GM21723 (cell line): ENCODE measurements around the gene CEBPB.
"Not testable (repeated sequence)": the region's sequence is repeated elsewhere in the genome, so short reads cannot be mapped to it uniquely, and the experiment has no call there.

Experiments used
- ATAC-seq: cut with Tn5 transposase; IDR thresholded peaks from one replicate; pipeline ENCODE4 v1.9.1; 2021; ENCODE audit warnings: mild to moderate bottlenecking, moderate library complexity; ENCODE audit not compliant: unreplicated experiment

The CEBPB gene

DNA sequence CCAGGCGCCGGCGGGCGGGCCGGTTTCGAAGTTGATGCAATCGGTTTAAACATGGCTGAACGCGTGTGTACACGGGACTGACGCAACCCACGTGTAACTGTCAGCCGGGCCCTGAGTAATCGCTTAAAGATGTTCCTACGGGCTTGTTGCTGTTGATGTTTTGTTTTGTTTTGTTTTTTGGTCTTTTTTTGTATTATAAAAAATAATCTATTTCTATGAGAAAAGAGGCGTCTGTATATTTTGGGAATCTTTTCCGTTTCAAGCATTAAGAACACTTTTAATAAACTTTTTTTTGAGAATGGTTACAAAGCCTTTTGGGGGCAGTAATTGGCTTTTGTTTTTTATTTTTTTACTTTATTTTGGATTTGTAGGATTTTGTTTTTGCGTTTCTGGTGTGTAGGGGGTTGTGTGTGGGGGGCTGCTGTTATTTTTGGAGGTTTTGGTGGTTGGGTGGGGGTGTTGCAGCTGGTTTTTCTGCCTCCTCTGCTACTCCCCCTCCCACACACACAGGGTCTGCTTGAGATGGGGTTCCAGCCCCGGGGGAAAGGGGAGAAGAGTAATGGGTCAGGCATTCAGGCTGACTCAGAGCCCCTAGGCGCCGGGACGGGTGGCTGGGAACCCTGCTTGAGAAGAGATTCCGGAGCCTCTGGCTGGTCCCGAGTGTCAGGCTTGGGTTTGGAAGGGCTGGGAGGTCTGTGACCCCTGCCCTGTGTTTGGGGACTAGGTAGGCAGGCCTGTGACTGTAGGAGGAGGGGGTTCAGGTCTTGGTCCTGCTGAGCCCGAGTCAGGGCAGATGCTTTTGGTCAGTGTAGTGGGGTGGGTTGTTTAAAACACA lies 2.0 kb downstream of the CEBPB start:
- ATAC-seq, result peak; percentile 42

DNA sequence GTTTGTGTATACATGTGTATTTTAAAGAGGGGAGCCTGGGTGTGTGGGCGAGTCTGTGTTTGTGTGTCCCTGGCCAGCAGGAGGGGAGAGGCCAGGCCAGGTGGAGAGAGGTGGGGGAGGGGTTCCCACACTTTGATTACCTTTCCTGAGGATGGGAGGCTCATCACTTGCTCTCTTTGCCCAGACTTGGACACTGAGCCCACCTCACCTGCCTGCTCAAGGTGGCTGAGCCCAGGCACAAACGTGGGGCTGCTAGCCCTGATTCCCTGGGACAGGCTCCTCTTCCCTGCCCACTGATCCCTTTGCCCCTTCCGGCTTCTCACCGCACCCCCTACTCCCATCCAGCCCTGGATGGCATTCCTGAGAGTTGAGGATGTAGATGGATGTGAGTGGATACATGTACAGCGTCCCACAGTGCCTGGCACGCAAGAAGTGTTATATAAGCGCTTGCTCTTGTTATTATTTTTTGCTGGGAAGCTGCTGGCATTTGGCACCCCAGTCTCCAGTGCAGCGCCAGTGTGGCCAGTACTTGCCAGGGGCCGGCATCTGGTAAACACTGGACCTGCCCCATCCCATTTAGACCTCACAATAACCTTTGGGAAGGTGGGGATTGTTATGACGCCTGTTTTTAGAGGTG lies 2.7 kb downstream of the CEBPB start:
- ATAC-seq, result no peak

DNA sequence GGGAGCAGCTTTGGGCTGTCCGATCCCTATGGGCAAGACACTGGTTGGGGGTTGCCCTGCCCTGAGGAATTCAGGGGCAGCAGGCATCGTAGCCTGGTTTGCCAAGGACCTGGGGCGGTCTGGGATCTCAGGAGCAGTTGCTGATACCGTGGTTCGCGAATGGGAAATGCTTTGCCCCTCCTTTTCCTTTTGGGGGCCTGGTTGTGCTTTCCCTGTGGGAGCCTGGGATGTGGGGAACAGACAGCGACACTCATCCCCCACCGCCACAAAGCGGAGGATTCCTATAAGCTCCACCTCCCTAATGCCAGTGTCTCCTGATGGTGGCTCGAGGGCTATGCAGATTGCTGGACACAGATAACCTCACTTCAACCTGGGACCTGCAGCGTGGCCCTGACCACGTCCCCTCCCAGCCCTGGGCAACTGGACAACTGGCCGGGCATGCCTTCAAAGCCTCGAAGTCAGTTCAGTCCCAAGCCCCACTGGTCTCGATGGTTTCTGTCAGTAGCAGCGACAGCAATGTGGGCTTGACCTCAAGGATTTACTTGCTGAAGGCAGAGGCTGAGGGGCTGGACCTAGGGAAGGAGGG lies 3.3 kb downstream of the CEBPB start:
- ATAC-seq, result no peak

DNA sequence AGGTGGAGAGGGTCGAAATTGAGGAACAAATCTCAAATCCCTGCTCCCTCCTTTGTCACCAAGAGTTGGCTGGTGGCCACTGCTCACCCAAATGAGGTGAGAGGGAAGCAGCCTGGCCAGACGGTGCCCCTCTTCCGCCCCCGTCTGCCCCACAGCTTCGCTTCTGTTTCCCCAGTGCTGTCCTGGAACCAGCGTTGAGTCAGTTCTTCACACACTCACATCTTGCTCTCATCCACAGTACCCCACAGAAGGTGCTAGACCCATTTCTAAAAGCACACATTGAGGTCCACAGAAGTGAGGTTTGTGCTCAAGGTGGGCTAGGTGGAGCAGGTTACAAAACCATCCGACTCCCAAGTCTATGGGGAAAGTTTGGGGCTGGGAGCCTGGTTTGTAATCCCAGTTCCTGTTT lies 3.8 kb downstream of the CEBPB start:
- no peak for ATAC-seq

DNA sequence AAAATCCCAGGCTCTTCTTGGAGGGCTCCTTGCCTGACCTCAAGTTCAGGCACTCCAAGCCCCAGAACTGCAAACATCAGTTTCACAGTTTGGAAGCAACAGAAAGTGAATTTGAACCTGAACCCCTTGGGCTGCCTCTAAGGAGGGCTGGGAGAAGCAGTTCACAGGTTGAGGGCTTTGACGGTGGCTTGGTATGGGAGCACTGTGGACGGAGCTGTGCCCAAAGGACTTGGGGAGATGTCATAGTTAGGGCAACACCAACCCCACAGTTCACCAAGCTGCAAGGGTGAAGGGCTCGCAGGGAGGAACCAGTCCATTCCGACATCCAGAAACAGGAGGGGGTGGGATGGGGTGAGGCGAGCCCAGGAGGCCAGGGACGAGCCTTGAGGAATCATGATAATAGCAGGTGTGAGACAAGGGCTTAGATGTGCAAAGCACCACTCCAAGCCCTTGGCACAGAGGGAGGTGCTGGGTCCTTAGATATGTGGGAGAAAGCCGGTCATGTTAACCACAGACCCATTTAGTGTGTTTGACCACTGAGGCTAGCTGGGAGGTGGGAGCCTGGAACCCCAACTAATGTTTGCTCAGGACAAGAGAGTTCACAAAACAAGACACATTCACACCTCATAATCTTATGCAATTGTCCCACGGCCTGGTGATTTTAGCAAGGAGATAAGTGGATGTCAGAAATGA lies 4.3 kb downstream of the CEBPB start:
- no peak for ATAC-seq

DNA sequence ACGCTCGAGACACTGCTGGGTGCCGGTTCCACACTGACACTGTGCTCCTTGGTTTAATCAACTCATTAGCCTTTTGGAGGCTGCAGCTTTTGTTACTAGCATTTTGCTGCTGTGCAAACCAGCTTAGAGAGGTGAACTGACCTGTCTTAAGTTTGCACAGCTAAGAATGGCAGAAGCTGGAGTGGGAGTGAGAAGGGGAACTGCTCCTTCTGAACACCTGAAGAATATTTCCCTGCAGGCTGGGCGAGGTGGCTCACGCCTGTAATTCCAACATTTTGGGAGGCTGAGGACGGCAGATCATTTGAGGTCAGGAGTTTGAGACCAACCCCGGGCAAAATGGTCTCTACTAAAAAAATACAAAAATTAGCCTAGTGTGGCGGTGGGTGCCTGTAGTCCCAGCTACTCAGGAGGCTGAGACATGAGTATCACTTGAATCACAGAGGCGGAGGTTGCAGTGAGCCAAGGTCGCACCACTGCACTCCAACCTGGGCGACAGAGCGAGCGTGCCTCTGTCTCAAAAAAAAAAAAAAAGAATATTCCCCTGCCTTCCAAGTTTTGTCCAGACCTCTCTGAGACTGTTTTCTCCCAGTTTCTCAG lies 5.0 kb downstream of the CEBPB start:
- no peak for ATAC-seq

DNA sequence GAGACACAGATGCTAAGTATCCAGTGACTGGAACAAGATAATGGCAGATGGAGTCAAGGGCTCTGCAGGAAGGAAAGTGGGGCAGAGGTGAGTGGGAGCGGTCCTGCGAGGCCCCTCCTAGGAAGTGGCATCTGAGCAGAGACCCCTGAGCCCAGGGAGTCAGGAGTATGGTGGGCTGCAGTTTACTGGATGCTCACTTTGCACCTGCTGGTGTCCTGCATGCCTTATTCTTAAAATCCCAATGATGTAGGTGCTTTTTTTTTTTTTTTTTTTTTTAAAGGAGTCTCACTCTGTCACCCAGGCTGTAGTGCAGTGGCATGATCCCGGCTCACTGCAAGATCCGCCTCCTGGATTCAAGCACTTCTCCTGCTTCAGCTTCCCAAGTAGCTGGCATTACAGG lies 5.6 kb downstream of the CEBPB start:
- no peak for ATAC-seq

DNA sequence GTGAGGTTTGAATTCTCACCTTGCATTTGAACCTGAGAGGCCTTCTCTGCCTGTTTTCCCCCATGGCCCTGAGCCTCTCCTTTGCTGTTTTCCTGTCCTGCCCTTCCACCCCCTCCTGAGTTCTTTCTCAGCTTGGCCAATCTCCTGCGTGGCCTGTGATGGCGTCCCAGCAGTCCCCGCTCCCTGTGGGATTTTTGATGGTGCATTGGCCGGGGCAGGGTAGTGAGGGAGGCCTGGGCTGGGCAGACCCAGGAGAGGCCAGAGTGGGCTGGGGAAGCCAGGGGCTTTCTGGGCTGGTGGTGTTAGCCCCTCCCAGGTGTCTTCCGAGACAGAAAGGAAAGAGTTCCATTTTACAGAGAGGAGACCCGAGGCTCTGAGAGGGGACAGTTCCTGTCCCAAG lies 6.3 kb downstream of the CEBPB start:
- ATAC-seq, result no peak

DNA sequence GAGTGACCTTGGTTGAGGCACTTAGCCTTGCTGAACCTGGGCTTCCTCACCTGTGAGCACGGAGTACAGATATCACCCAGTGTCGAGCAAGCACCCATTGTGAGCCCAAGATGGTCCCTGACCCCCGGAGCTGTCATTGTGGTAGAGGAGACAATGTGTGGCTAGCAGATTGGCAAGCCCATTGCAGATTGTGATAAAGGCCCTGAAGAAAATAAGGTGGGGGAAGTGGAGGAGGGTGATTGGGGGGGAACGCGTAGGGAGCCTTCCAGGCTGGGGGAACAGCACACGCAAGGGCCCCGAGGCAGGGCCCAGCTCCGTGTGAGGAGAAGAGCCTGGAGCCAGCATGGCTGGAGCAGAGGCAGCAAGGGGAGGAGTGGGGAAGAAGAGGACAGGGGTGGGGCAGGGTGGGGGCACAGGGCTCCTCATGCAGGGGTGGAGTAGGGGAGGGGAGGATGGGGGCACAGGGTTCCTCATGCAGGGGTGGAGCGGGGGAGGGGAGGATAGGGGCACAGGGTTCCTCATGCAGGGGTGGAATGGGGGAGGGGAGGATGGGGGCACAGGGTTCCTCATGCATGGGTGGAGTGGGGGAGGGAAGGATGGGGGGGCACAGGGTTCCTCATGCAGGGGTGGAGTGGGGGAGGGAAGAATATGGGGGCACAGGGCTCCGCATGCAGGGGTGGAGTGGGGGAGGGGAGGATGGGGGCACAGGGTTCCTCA lies 7.0 kb downstream of the CEBPB start:
- ATAC-seq, result no peak

DNA sequence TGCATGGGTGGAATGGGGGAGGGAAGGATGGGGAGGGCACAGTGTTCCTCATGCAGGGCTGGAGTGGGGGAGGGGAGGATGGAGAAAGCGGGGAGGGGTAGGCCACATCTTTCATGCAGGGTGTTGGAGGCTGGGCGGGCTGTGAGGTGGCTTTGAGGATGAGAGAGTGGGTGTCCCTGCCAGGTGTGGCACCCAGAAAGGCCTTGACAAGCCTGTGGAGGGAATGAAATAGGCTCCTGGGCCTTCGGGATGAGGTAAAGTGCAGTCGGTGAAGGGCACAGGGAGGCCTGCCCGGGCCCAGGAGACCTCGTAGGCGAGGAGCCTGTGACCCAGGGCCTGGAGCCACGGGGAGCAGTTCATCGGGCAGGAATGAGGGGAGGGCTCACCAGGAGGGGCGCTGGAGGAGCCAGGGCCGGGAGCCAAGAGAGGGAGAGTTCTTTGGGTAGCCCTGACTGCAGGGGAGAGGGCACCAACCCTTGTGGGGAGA lies 7.6 kb downstream of the CEBPB start:
- no peak for ATAC-seq

DNA sequence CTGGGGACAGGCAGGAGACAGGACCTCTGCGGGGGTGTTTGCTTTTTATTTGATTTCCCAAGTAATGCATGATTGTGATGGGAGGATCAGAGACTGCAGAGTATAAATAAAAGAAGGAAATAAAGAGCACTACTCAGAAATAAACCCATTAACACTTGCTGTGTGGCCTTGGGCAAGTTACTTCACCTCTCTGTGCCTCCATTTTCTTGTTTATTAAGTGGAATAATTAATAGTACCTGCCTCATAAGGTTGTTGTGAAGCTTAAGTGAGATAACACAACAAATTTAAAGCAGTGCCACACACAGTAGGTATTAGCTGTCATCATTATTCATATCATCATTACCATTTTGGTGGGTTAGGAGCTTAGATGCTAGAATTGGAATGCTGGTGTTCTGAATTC lies 8.1 kb downstream of the CEBPB start:
- no peak for ATAC-seq

DNA sequence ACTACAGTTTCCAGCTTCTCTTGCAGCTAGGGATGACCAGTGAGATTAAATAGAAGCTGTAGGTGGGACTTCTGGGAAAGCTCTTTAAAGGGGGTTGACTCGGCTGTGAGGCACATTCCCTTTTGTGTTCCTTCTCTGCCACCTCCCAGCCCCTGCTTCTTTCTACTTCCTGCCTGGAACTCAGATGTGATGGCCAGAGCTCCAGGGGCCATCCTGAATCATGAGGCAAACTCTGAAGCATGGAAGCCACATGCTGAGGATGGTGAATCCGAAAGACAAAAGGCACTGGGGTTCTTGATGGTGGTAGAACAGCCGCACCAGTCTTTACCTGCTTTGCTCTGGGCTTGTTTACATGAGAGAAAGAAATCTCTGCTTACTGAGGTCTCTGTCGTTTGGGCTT lies 9.1 kb downstream of the CEBPB start:
- no peak for ATAC-seq

DNA sequence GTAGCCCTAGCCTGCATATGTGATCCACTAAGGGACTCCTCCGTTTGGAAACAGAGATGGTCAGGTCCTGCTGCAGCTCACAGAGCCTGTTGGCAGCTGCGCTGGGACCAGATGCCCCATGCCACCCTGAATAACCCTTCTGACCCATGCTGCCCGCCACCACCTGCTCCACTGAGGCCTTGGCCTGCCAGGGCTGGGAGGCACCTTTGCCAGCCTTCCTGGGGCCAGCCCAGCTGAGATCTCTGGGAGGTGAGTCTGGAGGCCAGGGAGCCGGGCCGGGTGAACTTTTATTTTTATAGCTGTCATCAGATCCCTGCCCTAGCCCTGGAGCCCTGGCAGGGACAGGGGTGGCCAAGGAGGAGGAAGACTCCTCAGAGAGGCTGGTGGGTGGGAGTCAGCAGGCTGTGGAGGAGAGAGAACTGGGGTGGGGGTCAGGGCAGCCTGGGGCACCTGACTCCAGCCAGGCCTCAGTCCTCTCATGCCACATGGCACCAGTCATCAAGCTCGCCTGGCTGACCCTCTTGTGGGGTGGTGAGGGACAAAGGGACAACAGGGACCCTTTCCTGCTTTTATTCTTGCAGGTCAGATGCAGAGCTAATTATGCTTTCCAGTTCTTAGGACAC lies 10.0 kb downstream of the CEBPB start:
- no peak for ATAC-seq

DNA sequence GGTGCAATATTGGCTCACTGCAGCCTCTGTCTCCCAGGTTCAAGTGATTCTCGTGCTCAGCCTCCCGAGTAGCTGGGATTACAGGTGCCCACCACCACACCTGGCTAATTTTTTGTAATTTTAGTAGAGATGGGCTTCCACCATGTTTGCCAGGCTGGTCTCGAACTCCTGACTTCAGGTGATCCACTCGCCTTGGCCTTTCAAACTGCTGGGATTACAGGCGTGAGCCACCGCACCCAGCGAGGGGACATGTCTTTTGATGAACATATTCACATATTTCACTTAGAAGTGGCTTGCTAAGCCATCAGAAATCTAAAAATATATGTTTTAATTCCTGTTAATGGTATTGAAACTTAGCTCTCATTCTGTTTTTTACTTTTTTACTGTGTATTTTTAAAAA lies 11.1 kb downstream of the CEBPB start:
- not testable (repeated sequence) for ATAC-seq

DNA sequence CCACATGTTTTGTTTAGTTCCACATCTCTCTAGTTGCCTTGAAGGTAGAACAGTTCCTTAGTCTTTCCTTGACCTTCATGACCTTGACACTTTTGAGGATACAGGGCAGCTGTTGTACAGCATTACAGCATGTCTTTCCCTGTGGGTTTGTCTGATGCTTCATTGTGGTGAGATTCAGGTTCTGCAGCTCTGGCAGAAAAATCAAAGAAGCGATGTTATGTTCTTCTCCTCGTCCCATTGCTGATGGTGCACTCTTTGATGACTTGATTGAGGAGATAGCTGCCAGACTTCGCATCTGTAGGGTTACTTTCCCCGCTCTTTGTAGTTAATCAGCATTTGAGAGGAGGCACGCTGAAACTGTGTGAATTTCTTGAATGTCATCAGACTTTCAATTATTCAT lies 12.0 kb downstream of the CEBPB start:
- no peak for ATAC-seq

DNA sequence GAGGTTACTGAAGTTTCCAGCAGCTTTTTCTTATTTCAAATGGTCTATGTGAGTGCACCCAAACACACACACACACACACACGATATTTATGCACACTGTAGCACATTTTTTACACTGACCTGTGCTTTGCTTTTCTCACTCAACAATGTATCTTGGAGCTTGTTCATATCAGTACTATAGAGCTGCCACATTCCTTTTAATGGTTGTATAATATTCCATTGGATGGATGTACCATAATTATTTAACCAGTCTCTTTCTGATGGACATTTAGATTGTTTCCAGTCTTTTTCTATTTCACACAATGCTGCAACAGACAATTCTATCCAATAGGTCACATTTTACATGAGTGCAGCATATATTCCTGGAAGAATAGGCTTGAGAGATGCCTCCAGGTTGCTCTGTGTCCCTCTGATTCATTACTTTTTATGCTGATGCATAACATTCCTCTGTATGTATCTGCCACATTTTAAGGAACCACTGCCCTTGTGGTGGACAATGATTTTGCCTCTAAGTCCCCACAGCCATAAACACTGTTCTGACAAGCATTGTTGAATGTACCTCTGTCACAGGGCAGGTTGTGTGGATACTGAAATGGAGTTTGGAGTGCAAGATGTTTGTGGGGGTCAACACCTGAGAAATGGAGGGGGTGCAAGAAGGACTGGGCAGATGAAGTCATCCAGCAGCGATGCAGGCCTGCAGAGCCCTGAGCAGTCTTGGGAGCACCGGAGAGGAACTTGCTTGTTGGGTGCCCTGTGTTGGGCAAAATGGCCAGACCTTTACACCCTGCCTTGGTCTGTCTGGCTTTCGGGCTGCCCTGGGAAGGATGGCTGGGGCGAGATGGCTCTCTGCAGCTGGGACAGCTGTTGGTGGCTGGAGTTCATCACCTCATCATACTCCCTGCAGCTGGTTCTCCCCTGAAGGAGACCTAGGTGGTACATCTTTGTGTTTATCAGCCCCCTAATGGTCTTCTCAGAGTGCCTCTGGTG lies 13.6 kb downstream of the CEBPB start:
- ATAC-seq, result no peak

DNA sequence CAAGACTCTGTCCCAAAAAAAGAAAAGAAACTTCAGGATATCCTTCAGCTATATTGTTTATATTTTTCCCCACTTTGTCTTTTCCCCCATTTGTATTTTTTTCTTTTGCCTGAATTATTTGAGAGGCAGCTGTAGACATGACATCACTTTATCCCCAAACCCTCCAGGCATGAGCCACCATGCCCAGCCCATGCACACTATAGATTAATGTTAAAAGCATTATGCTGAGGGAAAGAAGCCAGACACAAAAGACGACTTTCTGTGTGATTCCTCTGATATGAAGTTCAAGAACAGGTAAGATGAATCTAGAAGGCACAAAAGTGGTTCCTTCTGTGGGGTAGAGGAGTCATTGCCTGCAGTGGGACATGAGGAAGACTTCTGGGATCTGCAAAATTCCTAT lies 16.4 kb downstream of the CEBPB start:
- ATAC-seq, result no peak

DNA sequence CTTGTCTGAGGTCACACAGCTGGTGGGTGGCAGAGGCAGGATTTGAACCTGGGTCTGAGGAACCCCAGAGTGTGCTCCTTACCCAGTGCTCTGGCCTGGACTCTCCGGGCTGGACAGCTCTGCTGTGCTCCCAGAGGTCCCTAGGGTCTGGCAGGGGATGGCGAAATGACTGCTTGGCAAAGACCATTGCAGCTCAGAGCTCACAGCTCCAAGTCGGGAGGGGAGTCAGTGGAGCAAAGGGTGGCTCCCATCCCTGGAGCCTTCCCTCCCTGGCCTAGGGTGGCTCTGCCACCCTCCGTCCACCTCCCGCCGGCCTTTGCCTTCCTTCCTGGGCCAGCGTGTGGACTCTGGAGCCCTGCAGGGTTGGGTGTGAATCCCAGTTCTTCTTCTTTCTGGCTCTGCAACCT lies 17.5 kb downstream of the CEBPB start:
- no peak for ATAC-seq

DNA sequence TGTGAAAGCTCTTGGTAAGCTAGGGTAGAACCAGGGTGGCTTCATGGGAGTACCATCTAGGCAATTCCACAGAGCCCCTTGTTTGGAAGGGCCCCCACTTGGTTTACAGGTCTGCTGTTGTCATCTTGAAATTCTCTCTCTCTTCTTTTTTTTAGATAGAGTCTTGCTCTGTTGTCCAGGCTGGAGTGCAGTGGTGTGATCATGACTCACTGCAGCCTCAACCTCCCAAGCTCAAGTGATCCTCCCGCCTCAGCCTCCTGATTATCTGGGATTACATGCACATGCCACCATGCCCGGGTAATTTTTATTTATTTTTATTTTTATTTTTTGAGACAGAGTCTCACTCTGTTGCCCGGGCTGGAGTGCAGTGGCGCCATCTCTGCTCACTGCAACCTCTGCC lies 18.2 kb downstream of the CEBPB start:
- not testable (repeated sequence) for ATAC-seq
